Measurements from ENCODE around the gene CREG2. TPM values are rescaled to one million over a fixed set of nuclear protein-coding genes. Genes with fewer than 3 reads are reported as not detected.

CREG2 gene
- total RNA-seq, 2 experiments from 2014 or later, result not detected

- Mint-ChIP-seq H3K27ac (no peak overlapping the region), H3K4me1 (ENCODE audit: low read depth) (no peaks in the 10 kb centered on the region), H3K27me3 (ENCODE audit: low read depth) (peaks cover 2% of the 10 kb centered on the region), H3K9me3 (ENCODE audit: insufficient read depth) (no peaks in the 10 kb centered on the region), H3K4me3 (no peak overlapping the region), H3K36me3 (ENCODE audit: low read depth) (no peaks in the 10 kb centered on the region)
- ChIA-PET CTCF (no interaction called here), POLR2A (no interaction called here)
- DNase-seq (no peak), ATAC-seq (no peak)
Observed at GRCh38 chr2:101405351-101405899, 18.1 kb upstream of the CREG2 start.

- CTCF ChIA-PET, result no interaction called here
- H3K4me3 Mint-ChIP-seq, result no peak overlapping the region
- peaks cover 6% of the 10 kb centered on the region for H3K27me3 Mint-ChIP-seq (ENCODE audit: low read depth)
- POLR2A ChIA-PET, result no interaction called here
- ATAC-seq (no peak), DNase-seq (no peak)
- H3K4me1 Mint-ChIP-seq (ENCODE audit: low read depth), result no peaks in the 10 kb centered on the region
- no peaks in the 10 kb centered on the region for H3K9me3 Mint-ChIP-seq (ENCODE audit: insufficient read depth)
- H3K36me3 Mint-ChIP-seq (ENCODE audit: low read depth), result no peaks in the 10 kb centered on the region
- no peak overlapping the region for H3K27ac Mint-ChIP-seq
Observed at GRCh38 chr2:101403745-101404144, 16.4 kb upstream of the CREG2 start.

GRCh38 chr2:101402630-101403029 lies 15.3 kb upstream of the CREG2 start:
- DNase-seq (no peak), ATAC-seq (no peak)
- ChIA-PET CTCF (interaction anchor here (0.9 kb wide), 1 partner anchor 19 kb away, joined by 3 read pairs; no protein-coding TSS in a partner anchor), POLR2A (no interaction called here)
- Mint-ChIP-seq H3K27me3 (ENCODE audit: low read depth) (peaks cover 9% of the 10 kb centered on the region), H3K4me3 (no peak overlapping the region), H3K27ac (no peak overlapping the region), H3K4me1 (ENCODE audit: low read depth) (no peaks in the 10 kb centered on the region), H3K9me3 (ENCODE audit: insufficient read depth) (no peaks in the 10 kb centered on the region), H3K36me3 (ENCODE audit: low read depth) (no peaks in the 10 kb centered on the region)

DNA sequence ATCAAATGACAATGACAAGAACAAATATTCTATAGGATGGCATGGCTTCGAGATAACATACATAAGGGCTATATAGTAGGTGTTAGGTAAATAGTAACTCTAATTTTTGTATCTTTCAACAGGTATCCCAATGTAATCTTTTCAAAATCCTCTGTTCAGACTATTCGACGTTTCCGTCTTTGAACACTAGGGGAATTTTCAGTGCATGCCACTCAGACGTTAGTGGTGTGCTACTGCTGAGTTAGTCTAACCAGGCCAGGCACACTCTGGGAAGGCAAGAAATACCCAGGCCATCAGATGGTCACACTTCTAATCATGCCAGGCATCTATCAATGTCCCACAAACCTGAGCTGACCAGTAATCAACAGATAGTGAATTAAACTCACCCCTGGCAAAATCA lies 14.6 kb upstream of the CREG2 start:
- Mint-ChIP-seq H3K27me3 (ENCODE audit: low read depth) (peaks cover 15% of the 10 kb centered on the region), H3K27ac (no peak overlapping the region), H3K4me1 (ENCODE audit: low read depth) (no peaks in the 10 kb centered on the region), H3K36me3 (ENCODE audit: low read depth) (no peaks in the 10 kb centered on the region), H3K4me3 (no peak overlapping the region), H3K9me3 (ENCODE audit: insufficient read depth) (no peaks in the 10 kb centered on the region)
- POLR2A ChIA-PET, result no interaction called here
- CTCF ChIA-PET, result no interaction called here
- no peak for DNase-seq
- no peak for ATAC-seq

DNA sequence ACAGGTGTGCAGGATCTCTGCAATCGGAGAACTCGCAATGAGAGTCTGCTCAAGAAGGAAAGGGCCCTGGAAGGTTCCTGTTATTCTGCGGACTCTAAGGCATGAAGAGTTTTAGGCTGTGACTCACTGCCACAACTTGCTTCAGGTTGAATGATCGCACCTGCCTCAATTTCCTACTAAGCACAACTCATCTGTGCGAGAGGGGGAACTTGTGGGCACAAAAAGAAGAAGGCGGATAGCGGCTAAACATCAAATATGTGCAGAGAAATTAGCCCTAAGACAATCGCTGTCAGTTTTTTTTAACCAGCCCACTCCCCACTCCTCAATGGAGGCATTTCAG lies 14.0 kb upstream of the CREG2 start:
- Mint-ChIP-seq H3K9me3 (ENCODE audit: insufficient read depth) (no peaks in the 10 kb centered on the region), H3K4me1 (ENCODE audit: low read depth) (no peaks in the 10 kb centered on the region), H3K4me3 (no peak overlapping the region), H3K36me3 (ENCODE audit: low read depth) (no peaks in the 10 kb centered on the region), H3K27me3 (ENCODE audit: low read depth) (peaks cover 17% of the 10 kb centered on the region), H3K27ac (no peak overlapping the region)
- ChIA-PET POLR2A (no interaction called here), CTCF (no interaction called here)
- no peak for ATAC-seq
- no peak for DNase-seq

- ChIA-PET CTCF (no interaction called here), POLR2A (no interaction called here)
- Mint-ChIP-seq H3K27me3 (ENCODE audit: low read depth) (peaks cover 22% of the 10 kb centered on the region), H3K9me3 (ENCODE audit: insufficient read depth) (no peaks in the 10 kb centered on the region), H3K4me3 (no peak overlapping the region), H3K27ac (no peak overlapping the region), H3K4me1 (ENCODE audit: low read depth) (no peaks in the 10 kb centered on the region), H3K36me3 (ENCODE audit: low read depth) (no peaks in the 10 kb centered on the region)
- DNase-seq, result no peak
- ATAC-seq, result no peak
Observed at GRCh38 chr2:101400506-101401325, 13.4 kb upstream of the CREG2 start.

DNA sequence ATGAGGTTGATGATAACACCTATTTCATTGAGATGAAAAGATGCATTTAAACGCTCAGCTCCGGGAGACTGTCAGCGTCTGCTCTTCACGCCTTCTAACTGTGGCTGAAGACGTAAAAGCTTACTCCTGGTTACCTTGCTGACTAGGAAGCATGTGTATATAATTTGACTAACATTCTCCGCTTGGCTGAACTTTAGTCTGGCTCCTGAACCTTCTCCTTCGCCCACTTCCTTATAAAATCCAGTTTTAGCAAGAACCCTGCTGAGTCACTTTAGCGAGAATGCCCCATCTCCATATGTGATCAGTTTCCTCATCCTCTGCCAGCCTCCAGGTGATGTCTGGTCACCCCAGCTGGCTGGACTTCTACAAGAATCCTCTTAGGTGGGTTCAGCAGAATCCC lies 12.7 kb upstream of the CREG2 start:
- no peak overlapping the region for H3K27ac Mint-ChIP-seq
- ATAC-seq (no peak), DNase-seq (no peak)
- peaks cover 22% of the 10 kb centered on the region for H3K27me3 Mint-ChIP-seq (ENCODE audit: low read depth)
- POLR2A ChIA-PET, result no interaction called here
- no peaks in the 10 kb centered on the region for H3K4me1 Mint-ChIP-seq (ENCODE audit: low read depth)
- H3K9me3 Mint-ChIP-seq (ENCODE audit: insufficient read depth), result no peaks in the 10 kb centered on the region
- CTCF ChIA-PET, result interaction anchor here (1.7 kb wide), 1 partner anchor 12 kb away, joined by 5 read pairs; the partner anchor contains the start of gene CREG2
- no peak overlapping the region for H3K4me3 Mint-ChIP-seq
- H3K36me3 Mint-ChIP-seq (ENCODE audit: low read depth), result no peaks in the 10 kb centered on the region

DNA sequence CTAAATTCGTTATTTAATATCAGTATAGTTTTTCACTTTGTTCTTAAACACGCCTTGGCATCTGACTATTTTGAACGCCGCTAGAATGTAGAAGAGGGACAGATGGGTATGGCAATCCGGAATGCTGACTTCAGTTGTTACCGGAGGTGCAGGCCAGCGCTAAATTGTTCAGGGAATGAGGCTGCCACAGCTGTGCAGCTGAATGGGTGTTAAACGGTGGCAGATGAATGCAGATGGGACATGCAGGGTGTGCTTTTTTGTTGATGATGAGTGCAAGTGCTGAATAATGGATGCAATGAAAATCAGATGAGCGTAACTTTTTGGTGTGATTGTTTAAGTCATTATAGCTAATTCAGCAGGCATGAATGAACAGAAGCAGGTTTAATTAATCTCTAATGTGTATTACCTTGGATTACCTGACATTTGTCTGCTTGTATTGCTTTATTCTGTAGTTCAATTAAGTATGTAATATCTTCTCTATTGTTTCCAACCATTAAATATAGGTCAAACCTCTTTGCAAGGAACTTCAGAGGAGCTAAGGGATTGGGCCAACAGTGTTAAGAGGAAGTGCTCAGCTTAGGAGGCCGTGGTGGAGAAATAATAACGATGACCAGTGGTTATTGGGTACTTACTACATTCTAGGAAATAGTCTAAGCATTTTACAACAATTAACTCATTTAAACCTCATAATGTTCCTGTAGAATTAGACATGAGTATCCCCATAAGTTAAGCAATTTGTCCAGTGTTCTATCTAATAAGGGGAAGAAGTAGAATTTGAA lies 11.9 kb upstream of the CREG2 start:
- POLR2A ChIA-PET, result interaction anchor here (0.6 kb wide), 1 partner anchor 170 kb away, joined by 3 read pairs; no protein-coding TSS in a partner anchor

GRCh38 chr2:101398116-101398821 lies 11.0 kb upstream of the CREG2 start:
- Mint-ChIP-seq H3K4me3 (no peak overlapping the region), H3K36me3 (ENCODE audit: low read depth) (no peaks in the 10 kb centered on the region), H3K27me3 (ENCODE audit: low read depth) (peaks cover 26% of the 10 kb centered on the region), H3K9me3 (ENCODE audit: insufficient read depth) (no peaks in the 10 kb centered on the region), H3K4me1 (ENCODE audit: low read depth) (no peaks in the 10 kb centered on the region), H3K27ac (no peak overlapping the region)
- DNase-seq (no peak), ATAC-seq (no peak)
- ChIA-PET POLR2A (no interaction called here), CTCF (interaction anchor here (0.8 to 1.7 kb wide), 4 partner anchors 10 to 245 kb away, joined by 3 to 5 read pairs (median 4); partner anchors contain the start of gene CREG2)

More for the DNA sequence above, 11.9 kb upstream of the CREG2 start:
- Mint-ChIP-seq H3K36me3 (ENCODE audit: low read depth) (no peaks in the 10 kb centered on the region), H3K27ac (no peak overlapping the region), H3K4me3 (no peak overlapping the region), H3K4me1 (ENCODE audit: low read depth) (no peaks in the 10 kb centered on the region), H3K9me3 (ENCODE audit: insufficient read depth) (no peaks in the 10 kb centered on the region), H3K27me3 (ENCODE audit: low read depth) (peaks cover 24% of the 10 kb centered on the region)
- ATAC-seq (no peak), DNase-seq (no peak)
- CTCF ChIA-PET, result interaction anchor here (0.8 to 1.7 kb wide), 4 partner anchors 11 to 244 kb away, joined by 3 to 5 read pairs (median 4); partner anchors contain the start of gene CREG2

DNA sequence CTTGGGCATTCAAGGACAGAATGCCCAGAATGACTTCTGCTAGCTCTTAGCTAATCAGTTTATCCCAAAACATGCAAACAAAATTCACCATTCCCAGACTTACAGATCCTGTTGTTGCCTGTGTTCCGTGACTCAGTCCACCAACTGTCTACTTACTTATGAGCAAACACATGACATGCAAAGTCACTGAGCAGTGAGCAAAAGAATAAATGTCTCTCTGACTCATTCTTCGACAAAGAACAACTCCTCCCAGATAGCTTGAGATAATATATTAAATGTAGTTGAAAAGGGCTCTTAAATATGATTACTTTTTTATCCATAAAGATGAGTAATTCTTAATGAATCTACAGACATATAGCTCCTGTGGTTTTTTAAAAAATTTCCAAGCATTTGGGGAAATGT lies 9.0 kb upstream of the CREG2 start:
- Mint-ChIP-seq H3K4me3 (no peak overlapping the region), H3K36me3 (ENCODE audit: low read depth) (no peaks in the 10 kb centered on the region), H3K27me3 (ENCODE audit: low read depth) (peaks cover 24% of the 10 kb centered on the region), H3K4me1 (ENCODE audit: low read depth) (no peaks in the 10 kb centered on the region), H3K27ac (no peak overlapping the region), H3K9me3 (ENCODE audit: insufficient read depth) (no peaks in the 10 kb centered on the region)
- DNase-seq (no peak), ATAC-seq (no peak)
- CTCF ChIA-PET, result interaction anchor here (0.8 to 1.2 kb wide), 2 partner anchors 11 to 54 kb away, joined by 3 to 4 read pairs; no protein-coding TSS in a partner anchor
- POLR2A ChIA-PET, result interaction anchor here (0.6 kb wide), 1 partner anchor 480 kb away, joined by 4 read pairs; no protein-coding TSS in a partner anchor

DNA sequence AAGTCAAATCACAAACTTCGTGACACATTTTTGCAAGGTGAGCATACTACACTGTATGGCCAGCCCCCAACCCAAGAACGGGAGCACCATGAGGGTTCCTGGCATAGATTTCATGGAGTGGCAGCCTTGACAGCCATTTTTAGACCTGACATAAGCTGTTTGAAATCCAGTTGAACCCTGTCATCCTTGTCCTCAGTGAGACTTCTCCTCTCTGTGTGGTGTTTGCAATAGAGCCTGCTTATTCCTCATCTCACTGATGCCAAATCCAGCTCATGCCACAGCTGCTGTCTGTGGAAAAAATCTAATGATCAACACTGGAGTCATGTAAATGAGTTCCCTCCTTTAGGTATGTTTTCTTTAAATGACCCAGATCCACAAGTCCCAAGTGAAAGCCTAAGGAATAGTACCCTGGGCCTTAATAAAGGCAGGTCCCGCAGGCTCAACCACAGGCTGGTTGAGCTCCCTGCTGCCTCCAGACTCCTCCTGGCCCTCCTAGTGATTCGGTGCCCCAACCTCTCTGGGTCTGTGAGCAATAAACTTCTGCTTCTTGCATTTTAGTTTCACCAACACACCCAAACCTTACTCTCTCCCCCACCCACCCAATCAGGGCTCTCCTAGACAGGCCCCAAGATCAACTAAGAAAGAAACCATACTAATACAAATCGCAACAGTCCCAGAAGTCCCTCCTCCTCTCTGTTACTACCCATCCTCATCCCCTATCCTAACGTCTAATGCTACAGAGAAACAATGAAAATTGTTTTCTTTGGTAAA lies 8.4 kb upstream of the CREG2 start:
- Mint-ChIP-seq H3K36me3 (ENCODE audit: low read depth) (no peaks in the 10 kb centered on the region), H3K4me3 (no peak overlapping the region), H3K4me1 (ENCODE audit: low read depth) (no peaks in the 10 kb centered on the region), H3K27ac (no peak overlapping the region), H3K27me3 (ENCODE audit: low read depth) (peaks cover 24% of the 10 kb centered on the region), H3K9me3 (ENCODE audit: insufficient read depth) (no peaks in the 10 kb centered on the region)
- no peak for ATAC-seq
- POLR2A ChIA-PET, result interaction anchor here (0.6 kb wide), 1 partner anchor 481 kb away, joined by 4 read pairs; no protein-coding TSS in a partner anchor
- no peak for DNase-seq
- CTCF ChIA-PET, result interaction anchor here (0.8 to 1.4 kb wide), 3 partner anchors 9 to 54 kb away, joined by 3 to 5 read pairs (median 4); no protein-coding TSS in a partner anchor
